HEK293 (cell line): ENCODE data around the gene DDX25.

Source experiments
- ATF2 ChIP-seq: fragments of 450-650 bp; formaldehyde crosslinking; IDR thresholded peaks from 2 replicates; pipeline ENCODE4 v1.5.1; 2016; ENCODE audit warnings: missing biosample characterization, missing genetic modification characterization, low read depth
- TCF7L2 ChIP-seq: IDR thresholded peaks from 2 replicates; pipeline ENCODE4 v1.6.1; 2011; ENCODE audit warnings: low read depth, mild to moderate bottlenecking, inconsistent platforms, low read length, moderate library complexity, borderline replicate concordance
- ZEB2 ChIP-seq: fragments of 450-650 bp; formaldehyde crosslinking; IDR thresholded peaks from 2 replicates; pipeline ENCODE4 v1.5.1; 2016; ENCODE audit warnings: missing biosample characterization, missing genetic modification characterization
- ZNF26 ChIP-seq: fragments of 450-650 bp; formaldehyde crosslinking; IDR thresholded peaks from 2 replicates; pipeline ENCODE4 v1.5.1; 2016; ENCODE audit warnings: missing biosample characterization, missing genetic modification characterization
- ZNF274 ChIP-seq, 2 experiments: fragments of 200-500 bp in 1 of 2; fragments of 450-650 bp in 1 of 2; sonication (Bioruptor generic) in 1 of 2; formaldehyde crosslinking in 1 of 2; IDR thresholded peaks; 2 replicates each; pipeline versions ENCODE4 v1.5.1 to v1.6.1; 2014 to 2016; ENCODE audit warnings: borderline replicate concordance in 1 of 2, inconsistent platforms in 1 of 2, low read length in 1 of 2, missing biosample characterization in 1 of 2, missing genetic modification characterization in 1 of 2
- ZNF416 ChIP-seq: fragments of 450-650 bp; formaldehyde crosslinking; IDR thresholded peaks from 2 replicates; pipeline ENCODE4 v1.5.1; 2016; ENCODE audit warnings: missing biosample characterization, missing genetic modification characterization
- ZNF473 ChIP-seq: fragments of 450-650 bp; formaldehyde crosslinking; IDR thresholded peaks from 2 replicates; pipeline ENCODE4 v1.5.1; 2017; ENCODE audit warnings: missing biosample characterization, missing genetic modification characterization
- ZNF701 ChIP-seq: fragments of 450-650 bp; formaldehyde crosslinking; IDR thresholded peaks from 2 replicates; pipeline ENCODE4 v1.5.1; 2016; ENCODE audit warnings: missing biosample characterization, missing genetic modification characterization
- ZNF747 ChIP-seq: fragments of 450-650 bp; formaldehyde crosslinking; IDR thresholded peaks from 2 replicates; pipeline ENCODE4 v1.5.1; 2016; ENCODE audit warnings: missing biosample characterization, missing genetic modification characterization
- TF ChIP-seq, protein P1 (sequence below): fragments of 450-650 bp; formaldehyde crosslinking; IDR thresholded peaks from 2 replicates; pipeline ENCODE4 v1.5.1; 2016; ENCODE audit warnings: missing biosample characterization, missing genetic modification characterization
- TF ChIP-seq, protein P2 (sequence below): fragments of 450-650 bp; formaldehyde crosslinking; IDR thresholded peaks from 2 replicates; pipeline ENCODE4 v1.5.0; 2017; ENCODE audit warnings: missing biosample characterization, missing genetic modification characterization, borderline replicate concordance
- TF ChIP-seq, protein P3 (sequence below): fragments of 450-650 bp; formaldehyde crosslinking; IDR thresholded peaks from 2 replicates; pipeline ENCODE4 v1.5.1; 2016; ENCODE audit warnings: missing biosample characterization, missing genetic modification characterization, low read depth

DNA sequence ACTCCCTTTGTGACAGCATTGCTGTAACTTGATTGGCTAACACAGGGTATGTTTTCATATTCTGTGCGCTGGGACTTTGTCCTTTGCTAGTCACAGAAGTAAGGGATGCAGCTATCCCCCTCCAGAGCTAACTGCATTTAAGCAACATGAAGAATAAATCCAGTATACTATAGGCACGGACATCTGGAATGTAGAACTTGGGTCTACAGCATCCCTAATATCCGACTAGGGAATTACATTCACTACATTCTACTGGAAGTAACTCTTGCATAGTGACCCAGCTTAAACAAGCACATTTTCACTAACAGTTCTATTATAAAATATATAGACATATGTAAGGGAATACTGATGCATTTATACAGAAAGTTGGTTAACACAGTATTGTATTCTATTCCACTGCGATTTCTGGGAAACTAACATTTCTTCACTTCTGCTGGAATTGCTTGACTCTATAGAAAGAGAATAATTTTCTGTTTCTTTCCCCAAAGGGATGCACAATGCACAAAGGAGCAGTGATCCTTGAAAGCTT is 54.6 kb downstream of the DDX25 start:
- TF ChIP-seq ZNF416 (tag by site-specific recombination) (no peak), ZEB2 (no peak), ZNF473 (tag by site-specific recombination) (no peak), TCF7L2 (no peak), ATF2 (no peak), ZNF26 (tag by site-specific recombination) (no peak), ZNF747 (tag by site-specific recombination) (no peak), ZNF274 (IDR thresholded peaks at IDR 0.05; ENCODE audit: low read length) (no peak), ZNF274 (tag by site-specific recombination; IDR thresholded peaks at IDR 0.05; ENCODE audit: borderline replicate concordance) (no peak), ZNF701 (no peak)
- TF ChIP-seq, protein P1, sequence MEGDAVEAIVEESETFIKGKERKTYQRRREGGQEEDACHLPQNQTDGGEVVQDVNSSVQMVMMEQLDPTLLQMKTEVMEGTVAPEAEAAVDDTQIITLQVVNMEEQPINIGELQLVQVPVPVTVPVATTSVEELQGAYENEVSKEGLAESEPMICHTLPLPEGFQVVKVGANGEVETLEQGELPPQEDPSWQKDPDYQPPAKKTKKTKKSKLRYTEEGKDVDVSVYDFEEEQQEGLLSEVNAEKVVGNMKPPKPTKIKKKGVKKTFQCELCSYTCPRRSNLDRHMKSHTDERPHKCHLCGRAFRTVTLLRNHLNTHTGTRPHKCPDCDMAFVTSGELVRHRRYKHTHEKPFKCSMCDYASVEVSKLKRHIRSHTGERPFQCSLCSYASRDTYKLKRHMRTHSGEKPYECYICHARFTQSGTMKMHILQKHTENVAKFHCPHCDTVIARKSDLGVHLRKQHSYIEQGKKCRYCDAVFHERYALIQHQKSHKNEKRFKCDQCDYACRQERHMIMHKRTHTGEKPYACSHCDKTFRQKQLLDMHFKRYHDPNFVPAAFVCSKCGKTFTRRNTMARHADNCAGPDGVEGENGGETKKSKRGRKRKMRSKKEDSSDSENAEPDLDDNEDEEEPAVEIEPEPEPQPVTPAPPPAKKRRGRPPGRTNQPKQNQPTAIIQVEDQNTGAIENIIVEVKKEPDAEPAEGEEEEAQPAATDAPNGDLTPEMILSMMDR: no peak
- TF ChIP-seq, protein P2, sequence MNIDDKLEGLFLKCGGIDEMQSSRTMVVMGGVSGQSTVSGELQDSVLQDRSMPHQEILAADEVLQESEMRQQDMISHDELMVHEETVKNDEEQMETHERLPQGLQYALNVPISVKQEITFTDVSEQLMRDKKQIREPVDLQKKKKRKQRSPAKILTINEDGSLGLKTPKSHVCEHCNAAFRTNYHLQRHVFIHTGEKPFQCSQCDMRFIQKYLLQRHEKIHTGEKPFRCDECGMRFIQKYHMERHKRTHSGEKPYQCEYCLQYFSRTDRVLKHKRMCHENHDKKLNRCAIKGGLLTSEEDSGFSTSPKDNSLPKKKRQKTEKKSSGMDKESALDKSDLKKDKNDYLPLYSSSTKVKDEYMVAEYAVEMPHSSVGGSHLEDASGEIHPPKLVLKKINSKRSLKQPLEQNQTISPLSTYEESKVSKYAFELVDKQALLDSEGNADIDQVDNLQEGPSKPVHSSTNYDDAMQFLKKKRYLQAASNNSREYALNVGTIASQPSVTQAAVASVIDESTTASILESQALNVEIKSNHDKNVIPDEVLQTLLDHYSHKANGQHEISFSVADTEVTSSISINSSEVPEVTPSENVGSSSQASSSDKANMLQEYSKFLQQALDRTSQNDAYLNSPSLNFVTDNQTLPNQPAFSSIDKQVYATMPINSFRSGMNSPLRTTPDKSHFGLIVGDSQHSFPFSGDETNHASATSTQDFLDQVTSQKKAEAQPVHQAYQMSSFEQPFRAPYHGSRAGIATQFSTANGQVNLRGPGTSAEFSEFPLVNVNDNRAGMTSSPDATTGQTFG (tag by site-specific recombination): no peak
- TF ChIP-seq, protein P3, sequence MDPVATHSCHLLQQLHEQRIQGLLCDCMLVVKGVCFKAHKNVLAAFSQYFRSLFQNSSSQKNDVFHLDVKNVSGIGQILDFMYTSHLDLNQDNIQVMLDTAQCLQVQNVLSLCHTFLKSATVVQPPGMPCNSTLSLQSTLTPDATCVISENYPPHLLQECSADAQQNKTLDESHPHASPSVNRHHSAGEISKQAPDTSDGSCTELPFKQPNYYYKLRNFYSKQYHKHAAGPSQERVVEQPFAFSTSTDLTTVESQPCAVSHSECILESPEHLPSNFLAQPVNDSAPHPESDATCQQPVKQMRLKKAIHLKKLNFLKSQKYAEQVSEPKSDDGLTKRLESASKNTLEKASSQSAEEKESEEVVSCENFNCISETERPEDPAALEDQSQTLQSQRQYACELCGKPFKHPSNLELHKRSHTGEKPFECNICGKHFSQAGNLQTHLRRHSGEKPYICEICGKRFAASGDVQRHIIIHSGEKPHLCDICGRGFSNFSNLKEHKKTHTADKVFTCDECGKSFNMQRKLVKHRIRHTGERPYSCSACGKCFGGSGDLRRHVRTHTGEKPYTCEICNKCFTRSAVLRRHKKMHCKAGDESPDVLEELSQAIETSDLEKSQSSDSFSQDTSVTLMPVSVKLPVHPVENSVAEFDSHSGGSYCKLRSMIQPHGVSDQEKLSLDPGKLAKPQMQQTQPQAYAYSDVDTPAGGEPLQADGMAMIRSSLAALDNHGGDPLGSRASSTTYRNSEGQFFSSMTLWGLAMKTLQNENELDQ: no peak
